Esophagus muscularis mucosa (tissue), 4 donors: Measurements from ENCODE around the gene PTPRB. TPM values are rescaled to one million over a fixed set of nuclear protein-coding genes. Genes with fewer than 3 reads are reported as not detected.

Source experiments
- DNase-seq: peaks from one replicate; pipeline ENCODE4 v3.0.0-alpha.2; 2017; ENCODE audit errors: extremely low spot score
- H3K27ac ChIP-seq, 4 donors: fragments of 200-600 bp; sonication (generic); replicated peaks in 1 of 4; 1 replicate in 3 of 4; 2 replicates in 1 of 4; pipeline ENCODE4 v1.5.1; 2016 to 2019; ENCODE audit warnings: mild to moderate bottlenecking in 1 of 4
- H3K27me3 ChIP-seq, 4 donors: fragments of 200-600 bp; sonication (generic); one replicate each; pipeline versions ENCODE4 v1.5.1 to v1.6.0; 2016 to 2019
- H3K36me3 ChIP-seq, 4 donors: fragments of 200-600 bp; sonication (generic); one replicate each; pipeline ENCODE4 v1.5.1; 2016 to 2019
- H3K4me1 ChIP-seq, 4 donors: fragments of 200-600 bp; sonication (generic); one replicate each; pipeline ENCODE4 v1.5.1; 2016 to 2019
- H3K4me3 ChIP-seq, 4 donors: fragments of 200-600 bp; sonication (generic); 1 replicate in 2 of 4; 2 replicates in 2 of 4; pipeline ENCODE4 v1.5.1; 2016 to 2019; ENCODE audit warnings: mild to moderate bottlenecking in 4 of 4, moderate library complexity in 1 of 4
- H3K9me3 ChIP-seq, 4 donors: fragments of 200-600 bp; sonication (generic); 1 replicate in 3 of 4; 2 replicates in 1 of 4; pipeline ENCODE4 v1.5.1; 2016 to 2019
- EP300 ChIP-seq: sonication (generic); formaldehyde crosslinking; IDR thresholded peaks from one replicate; pipeline ENCODE4 v1.6.1; 2017; ENCODE audit warnings: antibody characterized with exemption
- POLR2A ChIP-seq: fragments of 450-650 bp; IDR thresholded peaks from one replicate; pipeline ENCODE4 v1.6.1; 2017; ENCODE audit warnings: antibody characterized with exemption, moderate library complexity, mild to moderate bottlenecking, low read depth
- POLR2AphosphoS5 ChIP-seq, 2 donors: sonication (generic); formaldehyde crosslinking; IDR thresholded peaks; one replicate each; pipeline ENCODE4 v1.6.1; 2017; ENCODE audit warnings: antibody characterized with exemption in 2 of 2
- WGBS: methylation state at CpG from one replicate; pipeline ENCODE4 v1.1.5; 2018; 5-methylcytosine and 5-hydroxymethylcytosine counted together
- intact Hi-C: fragments of 100-400 bp; cut with DNase I; formaldehyde crosslinking; loops from one replicate; pipeline ENCODE4 v1.15.1; 2023
- total RNA-seq, 4 donors: library from RNA; depleted of rRNA; stranded (reverse); fragments of >200 nt; gene quantifications; one replicate each; pipeline versions ENCODE4 v1.1.0 to v1.2.1, GENCODE V29; 2016
- TF ChIP-seq, protein P1 (sequence below), 3 experiments: fragments of 200-600 bp in 2 of 3; fragments of 450-650 bp in 1 of 3; sonication (generic) in 2 of 3; IDR thresholded peaks; one replicate each; pipeline ENCODE4 v1.5.1; 2017 to 2019; ENCODE audit warnings: antibody characterized with exemption in 3 of 3, mild to moderate bottlenecking in 2 of 3, moderate library complexity in 1 of 3

Gene PTPRB
- total RNA-seq, 4 donors from 2014 or later = 22.0 to 41.9 (median 30.4) TPM

DNA sequence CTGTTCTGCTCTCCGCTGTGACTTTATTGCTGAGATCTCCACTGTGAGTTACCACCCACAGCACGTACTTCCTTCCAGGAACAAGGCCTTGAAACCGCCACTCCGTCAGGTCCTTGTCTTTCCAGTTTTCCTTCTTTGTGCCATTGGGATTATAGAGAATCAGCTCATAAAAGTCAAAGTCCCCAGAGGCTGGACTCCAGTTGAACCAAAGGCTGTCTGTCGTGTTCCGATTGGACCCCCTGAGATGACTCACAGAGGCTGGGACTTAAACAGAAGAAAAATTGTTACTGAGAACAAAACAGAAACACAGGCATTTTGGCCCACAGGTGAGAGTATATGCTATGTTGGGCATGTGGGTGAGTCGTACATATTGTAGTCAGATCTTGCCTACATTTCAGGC, 76.6 kb downstream of the PTPRB start:
- peaks cover 0 to 9% (median 0%) of the 10 kb centered on the region in 4 donors for H3K27me3 ChIP-seq
- 91% methylated on average over 7 of the region's 7 CpGs for WGBS
- no peaks in the 10 kb centered on the region for H3K4me1 ChIP-seq
- no peak for DNase-seq
- no peak overlapping the region for H3K27ac ChIP-seq
- TF ChIP-seq, protein P1, sequence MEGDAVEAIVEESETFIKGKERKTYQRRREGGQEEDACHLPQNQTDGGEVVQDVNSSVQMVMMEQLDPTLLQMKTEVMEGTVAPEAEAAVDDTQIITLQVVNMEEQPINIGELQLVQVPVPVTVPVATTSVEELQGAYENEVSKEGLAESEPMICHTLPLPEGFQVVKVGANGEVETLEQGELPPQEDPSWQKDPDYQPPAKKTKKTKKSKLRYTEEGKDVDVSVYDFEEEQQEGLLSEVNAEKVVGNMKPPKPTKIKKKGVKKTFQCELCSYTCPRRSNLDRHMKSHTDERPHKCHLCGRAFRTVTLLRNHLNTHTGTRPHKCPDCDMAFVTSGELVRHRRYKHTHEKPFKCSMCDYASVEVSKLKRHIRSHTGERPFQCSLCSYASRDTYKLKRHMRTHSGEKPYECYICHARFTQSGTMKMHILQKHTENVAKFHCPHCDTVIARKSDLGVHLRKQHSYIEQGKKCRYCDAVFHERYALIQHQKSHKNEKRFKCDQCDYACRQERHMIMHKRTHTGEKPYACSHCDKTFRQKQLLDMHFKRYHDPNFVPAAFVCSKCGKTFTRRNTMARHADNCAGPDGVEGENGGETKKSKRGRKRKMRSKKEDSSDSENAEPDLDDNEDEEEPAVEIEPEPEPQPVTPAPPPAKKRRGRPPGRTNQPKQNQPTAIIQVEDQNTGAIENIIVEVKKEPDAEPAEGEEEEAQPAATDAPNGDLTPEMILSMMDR (IDR thresholded peaks at IDR 0.05) = no peak
- TF ChIP-seq EP300 (no peak), POLR2A (no peak), POLR2AphosphoS5 (IDR thresholded peaks at IDR 0.05) (no peak)
- H3K4me3 ChIP-seq = no peak overlapping the region
- H3K9me3 ChIP-seq = no peaks in the 10 kb centered on the region
- H3K36me3 ChIP-seq = peaks cover 0 to 70% (median 4%) of the 10 kb centered on the region in 4 donors
- intact Hi-C loops = no loop called here

DNA sequence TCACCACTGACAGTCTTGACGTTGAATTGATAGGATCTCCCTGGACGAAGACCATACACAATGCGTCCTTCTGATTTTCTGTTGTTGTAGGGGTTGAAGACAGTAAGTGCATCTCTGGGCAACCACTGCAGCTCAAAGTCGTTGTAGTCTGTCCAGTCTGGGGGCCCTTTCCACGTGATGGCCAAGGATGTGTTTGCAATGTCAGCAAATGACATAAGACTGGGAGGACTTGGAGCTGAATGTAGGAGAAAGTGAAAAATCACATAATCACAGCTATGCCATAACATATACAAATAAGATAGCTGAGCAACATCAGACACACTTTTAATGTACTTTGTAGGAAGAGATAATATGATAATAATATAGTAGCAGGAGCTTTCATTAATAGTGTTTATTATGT, 77.8 kb downstream of the PTPRB start:
- WGBS = 69% methylated on average over 5 of the region's 5 CpGs
- TF ChIP-seq POLR2A (no peak), EP300 (no peak), POLR2AphosphoS5 (IDR thresholded peaks at IDR 0.05) (no peak)
- TF ChIP-seq, protein P1 (IDR thresholded peaks at IDR 0.05) = no peak
- Histone ChIP-seq H3K4me1 (no peaks in the 10 kb centered on the region), H3K27ac (no peak overlapping the region), H3K36me3 (peaks cover 0 to 72% (median 4%) of the 10 kb centered on the region in 4 donors), H3K4me3 (no peak overlapping the region), H3K27me3 (peaks cover 0 to 9% (median 0%) of the 10 kb centered on the region in 4 donors), H3K9me3 (no peaks in the 10 kb centered on the region)
- no peak for DNase-seq
- intact Hi-C loops = no loop called here

DNA sequence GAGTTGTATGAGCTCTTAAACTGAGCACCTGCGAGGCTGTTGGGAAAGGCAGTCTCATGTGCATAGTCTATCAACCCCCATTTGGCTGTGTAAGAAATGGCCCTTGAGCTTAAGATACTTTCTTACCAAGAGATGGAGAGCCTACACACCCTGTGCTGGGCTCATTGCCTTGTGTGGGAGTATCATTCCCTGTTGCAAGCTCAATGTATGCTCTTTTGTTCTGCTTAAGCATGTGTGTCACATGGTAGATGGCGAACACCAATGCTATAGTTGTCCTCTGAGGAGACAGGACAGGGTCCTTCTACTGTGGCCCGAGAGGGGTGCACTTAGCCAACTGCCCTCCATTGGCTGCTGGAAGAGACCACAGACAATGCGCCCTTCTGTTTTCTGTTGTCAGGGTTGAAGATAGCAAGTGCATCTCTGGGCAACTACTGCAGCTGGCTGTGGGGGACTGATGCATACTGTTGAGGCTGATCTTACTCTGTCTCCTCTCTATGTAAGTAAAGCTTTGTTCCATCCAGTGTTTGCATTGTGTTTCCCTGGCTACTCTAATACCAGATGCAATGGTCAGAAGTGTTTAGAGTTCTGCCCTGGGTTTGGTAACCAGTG, 79.5 kb downstream of the PTPRB start:
- WGBS = 84% methylated on average over 4 of the region's 4 CpGs
- H3K4me3 ChIP-seq = no peak overlapping the region
- H3K36me3 ChIP-seq = peaks cover 0 to 71% (median 4%) of the 10 kb centered on the region in 4 donors
- TF ChIP-seq, protein P1 (IDR thresholded peaks at IDR 0.05) = no peak
- TF ChIP-seq POLR2AphosphoS5 (IDR thresholded peaks at IDR 0.05) = peak in 1 of 2 donors; percentile 5
- H3K27ac ChIP-seq = peak overlapping the region in 2 of 4 donors; percentile 13 to 18
- H3K27me3 ChIP-seq = peaks cover 0 to 9% (median 0%) of the 10 kb centered on the region in 4 donors
- peaks cover 0 to 9% (median 5%) of the 10 kb centered on the region in 4 donors for H3K4me1 ChIP-seq
- H3K9me3 ChIP-seq = no peaks in the 10 kb centered on the region
- intact Hi-C loops = no loop called here
- DNase-seq = peak; percentile 87

DNA sequence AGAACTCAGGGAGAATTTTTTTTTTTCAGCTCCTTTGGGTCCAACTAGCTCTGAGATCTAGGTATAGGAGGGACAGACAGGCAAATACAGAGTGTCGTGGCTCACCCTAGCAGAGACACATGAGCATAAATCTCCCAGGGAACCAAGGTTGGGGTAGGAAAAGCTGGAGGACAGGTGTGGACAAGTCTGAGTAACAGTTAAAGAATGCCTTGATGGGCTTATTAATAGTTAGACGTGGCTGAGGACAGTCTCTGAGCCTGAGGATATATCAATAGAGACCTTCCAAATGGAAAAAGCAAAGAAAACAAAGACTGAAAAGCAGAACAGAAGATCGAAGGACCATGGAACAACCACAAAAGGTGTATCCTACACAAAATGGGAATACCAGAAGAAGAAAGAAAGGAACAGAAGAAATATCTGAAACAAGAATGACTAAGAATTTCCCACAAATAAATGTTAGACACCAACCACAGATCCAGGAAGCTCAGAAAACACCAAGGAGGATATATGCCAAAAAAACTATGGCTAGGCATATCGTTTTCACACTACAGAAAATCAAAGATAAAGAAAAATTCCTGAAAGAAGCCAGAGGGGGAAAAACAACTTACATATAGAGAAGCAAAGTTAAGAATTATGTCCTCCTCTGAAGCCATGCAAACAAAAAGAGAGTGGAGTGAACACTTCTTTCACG, 80.9 kb downstream of the PTPRB start:
- TF ChIP-seq EP300 = no peak
- TF ChIP-seq POLR2AphosphoS5 (IDR thresholded peaks at IDR 0.05) = no peak
- no peak for TF ChIP-seq POLR2A
- TF ChIP-seq, protein P1 (IDR thresholded peaks at IDR 0.05) = no peak
- 86% methylated on average over 5 of the region's 5 CpGs for WGBS
- intact Hi-C loops = no loop called here
- H3K4me1 ChIP-seq = peaks cover 0 to 9% (median 5%) of the 10 kb centered on the region in 4 donors
- no peaks in the 10 kb centered on the region for H3K9me3 ChIP-seq
- H3K27ac ChIP-seq = no peak overlapping the region
- H3K4me3 ChIP-seq = no peak overlapping the region
- H3K36me3 ChIP-seq = peaks cover 0 to 70% (median 4%) of the 10 kb centered on the region in 4 donors
- H3K27me3 ChIP-seq = peaks cover 0 to 5% (median 0%) of the 10 kb centered on the region in 4 donors
- DNase-seq = no peak
